H1 (cell line): Measurements from ENCODE around the gene PRXL2B. TPM values are rescaled to one million over a fixed set of nuclear protein-coding genes. Genes with fewer than 3 reads are reported as not detected.

Source experiments
- CBX5 ChIP-seq: fragments of 300-800, 300-1000 bp; sonication (generic); IDR thresholded peaks from 2 replicates; pipeline ENCODE4 v1.7.1; 2016; ENCODE audit warnings: antibody characterized with exemption, low read length, low read depth
- polyA plus RNA-seq, 7 experiments: library from polyadenylated mRNA; depleted of rRNA in 3 of 7; stranded (reverse) in 5 of 7; unstranded in 2 of 7; fragments of >200 nt in 5 of 7; fragments of 200-250 nt in 2 of 7; gene quantifications; 1 replicate in 5 of 7; 2 replicates in 1 of 7; 4 replicates in 1 of 7; pipeline versions ENCODE4 v1.2.1 to v1.2.3, GENCODE V29; 2011 to 2013; ENCODE audit warnings: missing spikeins in 2 of 7, mixed read lengths in 2 of 7
- total RNA-seq: library from RNA; stranded (reverse); fragmentation: NEBNext Ultra II Directional; extraction: Animal tissue kit (Norgen Biotek cat#: 25700); gene quantifications from 2 replicates; pipeline ENCODE4 v1.2.1, GENCODE V29; 2021
- TF ChIP-seq, protein P1 (sequence below): IDR thresholded peaks from 2 replicates; pipeline ENCODE4 v1.6.1; 2012; ENCODE audit warnings: inconsistent platforms

Gene PRXL2B
- total and polyA plus RNA-seq, 2 of the 8 experiments (the other 6 are each of a cell fraction or from before 2014, with no cell fraction given): 35.3 to 46.0 TPM

DNA sequence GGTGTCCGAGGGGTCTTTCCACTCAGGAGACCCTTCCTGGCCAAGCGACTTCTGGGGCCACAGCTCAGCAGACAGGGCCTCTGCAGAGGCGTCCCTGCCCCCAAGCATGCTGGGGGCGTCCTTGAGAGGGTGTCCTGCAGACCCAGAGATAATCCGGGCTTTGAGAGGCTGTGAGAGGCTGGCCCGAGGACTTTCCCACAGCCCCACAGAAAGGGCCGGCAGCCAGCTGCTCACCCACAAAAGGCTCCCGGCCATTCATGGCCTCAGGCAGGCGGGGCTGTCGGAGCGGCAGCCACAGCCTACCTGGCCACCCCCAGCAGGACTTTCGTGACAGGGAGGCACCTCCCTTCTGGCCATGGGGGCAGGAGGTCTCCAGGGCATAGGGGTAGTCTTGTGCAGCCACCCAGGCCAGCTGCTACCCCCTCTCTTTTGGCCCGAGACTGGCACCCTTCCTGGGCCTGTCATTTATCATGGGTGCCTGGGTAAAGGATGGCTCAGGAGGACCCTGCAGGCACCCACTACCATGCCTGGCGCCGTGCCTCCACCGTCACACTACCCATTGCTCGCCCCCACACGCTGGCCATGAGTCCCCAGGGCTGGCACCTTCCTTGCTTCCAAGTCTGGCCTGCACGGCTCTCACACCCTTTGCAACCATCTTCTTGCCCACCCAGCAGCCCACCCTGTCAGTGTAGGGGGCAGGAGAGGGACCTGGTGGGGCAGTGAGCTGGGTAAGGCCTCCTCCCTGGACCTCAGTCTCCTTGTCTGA lies 41.5 kb upstream of the PRXL2B start (continued):
- TF ChIP-seq CBX5: no peak
- TF ChIP-seq, protein P1, sequence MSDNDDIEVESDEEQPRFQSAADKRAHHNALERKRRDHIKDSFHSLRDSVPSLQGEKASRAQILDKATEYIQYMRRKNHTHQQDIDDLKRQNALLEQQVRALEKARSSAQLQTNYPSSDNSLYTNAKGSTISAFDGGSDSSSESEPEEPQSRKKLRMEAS: no peak
- TF ChIP-seq, all 59 proteins: peak for 0
